ENCODE data around the gene SNAI1.

DNA sequence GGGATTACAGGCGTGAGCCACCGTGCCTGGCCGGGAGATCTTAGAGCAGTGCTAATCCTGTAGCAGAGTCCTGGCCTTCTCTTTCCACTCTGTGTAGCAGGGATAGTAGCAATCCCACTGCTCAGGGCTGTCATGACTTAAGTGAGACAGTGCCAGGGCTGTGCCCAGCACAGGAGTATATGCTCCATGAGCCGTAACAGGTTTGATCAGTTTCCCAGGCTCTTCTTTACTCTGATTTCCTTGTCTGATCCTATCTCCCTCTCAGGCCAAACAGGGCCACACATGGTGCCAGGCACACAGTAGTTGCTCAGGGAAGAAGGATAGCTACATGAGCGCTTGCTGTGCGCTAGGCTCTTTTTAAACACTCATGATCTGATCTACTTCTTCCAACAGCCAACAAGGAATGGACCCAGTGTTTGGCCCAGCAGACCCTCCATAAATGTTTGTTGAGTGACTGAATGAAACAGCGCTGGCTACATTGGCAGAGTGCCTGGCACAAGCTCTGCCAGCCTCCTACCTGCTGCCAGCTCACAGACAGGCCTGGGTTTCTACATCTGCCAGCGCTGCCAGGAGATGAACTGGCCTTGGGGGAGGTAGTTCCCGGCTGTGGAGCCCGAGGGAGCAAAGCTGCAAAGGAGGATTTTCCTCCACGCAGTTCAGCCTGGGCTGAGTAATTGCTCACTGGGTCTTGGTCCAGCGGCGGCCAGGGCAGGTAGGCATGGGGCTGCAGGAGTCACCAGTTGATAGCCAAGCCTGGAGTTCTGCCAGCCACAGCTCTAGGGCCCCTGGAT is 36.9 kb downstream of the SNAI1 start:
- TF ChIP-seq, protein P1, sequence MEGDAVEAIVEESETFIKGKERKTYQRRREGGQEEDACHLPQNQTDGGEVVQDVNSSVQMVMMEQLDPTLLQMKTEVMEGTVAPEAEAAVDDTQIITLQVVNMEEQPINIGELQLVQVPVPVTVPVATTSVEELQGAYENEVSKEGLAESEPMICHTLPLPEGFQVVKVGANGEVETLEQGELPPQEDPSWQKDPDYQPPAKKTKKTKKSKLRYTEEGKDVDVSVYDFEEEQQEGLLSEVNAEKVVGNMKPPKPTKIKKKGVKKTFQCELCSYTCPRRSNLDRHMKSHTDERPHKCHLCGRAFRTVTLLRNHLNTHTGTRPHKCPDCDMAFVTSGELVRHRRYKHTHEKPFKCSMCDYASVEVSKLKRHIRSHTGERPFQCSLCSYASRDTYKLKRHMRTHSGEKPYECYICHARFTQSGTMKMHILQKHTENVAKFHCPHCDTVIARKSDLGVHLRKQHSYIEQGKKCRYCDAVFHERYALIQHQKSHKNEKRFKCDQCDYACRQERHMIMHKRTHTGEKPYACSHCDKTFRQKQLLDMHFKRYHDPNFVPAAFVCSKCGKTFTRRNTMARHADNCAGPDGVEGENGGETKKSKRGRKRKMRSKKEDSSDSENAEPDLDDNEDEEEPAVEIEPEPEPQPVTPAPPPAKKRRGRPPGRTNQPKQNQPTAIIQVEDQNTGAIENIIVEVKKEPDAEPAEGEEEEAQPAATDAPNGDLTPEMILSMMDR (IDR thresholded peaks at IDR 0.05): no peak
- no peak for TF ChIP-seq POLR2A (IDR thresholded peaks at IDR 0.05)
- TF ChIP-seq POLR2AphosphoS5 (IDR thresholded peaks at IDR 0.05): peak in 1 of 3 donors; percentile 11
- no peak for TF ChIP-seq EP300 (IDR thresholded peaks at IDR 0.05; ENCODE audit: low read depth)

All from transverse colon (tissue), 4 donors.